Activated CD8-positive, alpha-beta memory T cell treated with anti-CD3 and anti-CD28 coated beads, Interleukin-2, amount 10 ng/mL, durations not matched to agents 7 days and 5 days (primary cell): ENCODE data around the gene GAB1. TPM values are rescaled to one million over a fixed set of nuclear protein-coding genes. Genes with fewer than 3 reads are reported as not detected.
"Not testable (repeated sequence)": the region's sequence is repeated elsewhere in the genome, so short reads cannot be mapped to it uniquely, and the experiment has no call there.

Experiments
- ATAC-seq: fragments of 150-1000 bp; cut with Tn5 transposase; one replicate; pipeline ENCODE4 v1.10.0; 2021; ENCODE audit warnings: moderate library complexity
- CTCF ChIA-PET: fragments of 350-600 bp; sonication (Branson Sonifier 250); formaldehyde crosslinking; loops from one replicate; lab custom pipeline; 2021; ENCODE audit warnings: antibody characterized with exemption; lab: Charles Lee
- DNase-seq: peaks from one replicate; pipeline ENCODE4 v3.0.0-alpha.2; 2020
- H3K27ac Mint-ChIP-seq: one replicate; pipeline ENCODE4 v1.8.0; 2021; ENCODE audit warnings: mild to moderate bottlenecking, mixed read lengths
- H3K27me3 Mint-ChIP-seq: one replicate; pipeline ENCODE4 v1.8.0; 2021; ENCODE audit warnings: mixed read lengths
- H3K36me3 Mint-ChIP-seq: one replicate; pipeline ENCODE4 v1.8.0; 2021; ENCODE audit warnings: mild to moderate bottlenecking, mixed read lengths
- H3K4me1 Mint-ChIP-seq: one replicate; pipeline ENCODE4 v1.8.0; 2021; ENCODE audit warnings: mixed read lengths
- H3K4me3 Mint-ChIP-seq: one replicate; pipeline ENCODE4 v1.8.0; 2021; ENCODE audit warnings: mild to moderate bottlenecking, moderate library complexity, mixed read lengths
- H3K9me3 Mint-ChIP-seq: one replicate; pipeline ENCODE4 v1.8.0; 2022; ENCODE audit warnings: low read depth, mixed read lengths
- total RNA-seq, 2 experiments: library from RNA; stranded (reverse); gene quantifications; one replicate each; pipeline ENCODE4 v1.2.3, GENCODE V29; 2021

The GAB1 gene
- total RNA-seq, 2 experiments from 2014 or later = 0.55 to 0.91 TPM

- no peak for ATAC-seq
- CTCF ChIA-PET = no interaction called here
- H3K4me1 Mint-ChIP-seq = no peaks in the 10 kb centered on the region
Measured at GRCh38 chr4:143344774-143345173, 8.1 kb downstream of the GAB1 start.

DNA sequence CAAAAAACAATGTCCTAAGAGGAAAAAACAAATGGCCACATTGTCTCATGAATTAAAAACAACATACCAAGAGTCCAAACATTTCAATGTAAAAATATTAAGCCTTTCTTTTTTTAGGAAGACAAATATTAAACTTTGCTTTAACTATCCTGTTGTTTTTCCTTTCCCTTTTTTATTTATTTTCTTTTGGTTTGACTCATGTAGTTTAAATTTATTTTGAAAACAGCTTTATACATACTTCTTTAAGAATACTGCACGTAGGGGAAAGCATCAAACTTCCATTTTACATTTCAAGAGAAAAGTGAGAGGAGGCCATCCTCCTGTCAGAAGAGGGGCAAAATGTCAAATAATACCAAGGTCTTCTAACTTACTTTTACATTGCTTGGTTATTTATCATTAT lies 8.7 kb downstream of the GAB1 start:
- no peak for ATAC-seq
- Mint-ChIP-seq H3K4me1 (no peaks in the 10 kb centered on the region), H3K9me3 (no peaks in the 10 kb centered on the region), H3K27ac (no peak overlapping the region), H3K27me3 (peaks cover 50% of the 10 kb centered on the region), H3K4me3 (no peak overlapping the region), H3K36me3 (no peaks in the 10 kb centered on the region)
- CTCF ChIA-PET = no interaction called here
- no peak for DNase-seq

More at GRCh38 chr4:143344774-143345173, 8.1 kb downstream of the GAB1 start:
- no peak for DNase-seq
- Mint-ChIP-seq H3K4me3 (no peak overlapping the region), H3K9me3 (no peaks in the 10 kb centered on the region), H3K36me3 (no peaks in the 10 kb centered on the region), H3K27ac (no peak overlapping the region), H3K27me3 (peaks cover 54% of the 10 kb centered on the region)

GRCh38 chr4:143346206-143346605 lies 9.5 kb downstream of the GAB1 start:
- Mint-ChIP-seq H3K9me3 (no peaks in the 10 kb centered on the region), H3K4me3 (no peak overlapping the region), H3K27me3 (peaks cover 45% of the 10 kb centered on the region), H3K4me1 (no peaks in the 10 kb centered on the region), H3K27ac (no peak overlapping the region), H3K36me3 (no peaks in the 10 kb centered on the region)
- CTCF ChIA-PET = no interaction called here
- DNase-seq = no peak
- ATAC-seq = no peak

DNA sequence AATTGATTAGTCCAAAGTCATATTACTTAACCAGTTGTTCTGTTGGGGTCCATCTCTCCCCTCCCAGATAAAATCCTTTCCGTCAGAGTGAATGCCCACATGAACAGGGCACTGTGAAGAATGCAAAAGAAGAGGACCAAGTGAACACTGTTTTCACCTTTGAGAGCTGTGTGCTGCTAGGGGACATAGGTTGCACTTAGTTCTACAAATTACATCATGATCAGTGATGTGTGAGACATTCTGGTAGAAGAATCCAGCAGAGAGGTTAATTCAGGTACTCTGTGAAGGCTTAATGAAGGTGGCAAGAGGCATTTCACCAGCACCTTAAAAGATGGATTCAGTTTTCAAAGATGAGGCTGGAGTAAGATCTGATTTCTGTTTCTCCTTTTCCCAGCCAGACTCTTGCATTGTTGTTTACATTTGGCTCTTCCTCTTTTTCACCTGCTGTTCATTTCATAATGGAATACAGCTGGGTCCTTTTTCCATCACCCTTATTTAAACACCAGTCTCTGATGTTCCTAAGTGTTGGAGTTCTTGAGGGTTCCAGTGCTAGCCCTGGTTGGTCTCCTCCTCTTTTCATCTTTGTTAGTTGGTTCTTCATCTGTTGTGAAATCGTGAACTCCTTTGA lies 10.9 kb downstream of the GAB1 start:
- Mint-ChIP-seq H3K27ac (no peak overlapping the region), H3K9me3 (no peaks in the 10 kb centered on the region), H3K27me3 (peaks cover 39% of the 10 kb centered on the region), H3K4me1 (no peaks in the 10 kb centered on the region), H3K4me3 (no peak overlapping the region), H3K36me3 (no peaks in the 10 kb centered on the region)
- DNase-seq (no peak), ATAC-seq (no peak)
- CTCF ChIA-PET = interaction anchor here (1.1 kb wide), 1 partner anchor 11 kb away, joined by 3 read pairs; no protein-coding TSS in a partner anchor

DNA sequence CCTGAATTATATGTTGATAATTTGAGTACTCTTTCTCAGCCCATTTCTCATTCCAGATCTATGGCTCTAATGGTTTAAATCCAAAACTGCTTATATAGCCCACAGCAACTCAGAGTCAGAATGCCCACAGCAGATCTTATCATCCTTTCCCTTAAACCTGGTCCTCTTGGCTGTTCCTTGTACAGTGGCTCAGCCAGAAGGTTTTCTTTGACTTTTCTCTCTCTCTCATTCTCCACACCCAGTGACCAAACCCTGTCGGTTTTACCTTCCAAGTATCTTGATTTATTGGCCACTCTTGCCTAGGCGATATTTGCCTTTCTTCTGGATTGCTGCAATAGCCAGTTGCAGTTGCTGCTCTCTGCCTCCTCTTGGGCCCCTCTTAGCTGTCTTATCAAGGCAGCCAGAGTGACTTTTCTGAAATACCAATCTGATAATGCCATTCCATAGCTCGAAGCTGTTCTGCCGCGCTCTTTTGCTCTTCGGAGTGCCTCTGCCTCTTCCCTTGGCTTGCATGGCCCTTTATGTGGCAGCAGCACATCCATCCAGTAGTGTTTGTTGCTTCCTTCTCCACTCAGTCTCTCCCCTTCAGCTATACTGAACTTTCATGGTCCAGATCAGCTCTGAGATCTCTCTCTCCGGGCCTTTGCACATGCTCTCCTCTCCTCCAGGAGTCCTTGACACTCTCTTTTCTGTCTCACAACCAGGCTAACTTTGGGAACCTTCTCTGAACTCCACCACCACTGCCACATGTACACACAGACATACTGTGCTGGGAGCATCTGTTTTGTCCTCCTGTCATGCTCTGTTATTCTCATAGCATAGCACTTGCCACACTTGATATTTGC lies 11.8 kb downstream of the GAB1 start:
- Mint-ChIP-seq H3K27ac (no peak overlapping the region), H3K27me3 (peaks cover 41% of the 10 kb centered on the region), H3K36me3 (no peaks in the 10 kb centered on the region), H3K9me3 (no peaks in the 10 kb centered on the region), H3K4me1 (no peaks in the 10 kb centered on the region), H3K4me3 (no peak overlapping the region)
- CTCF ChIA-PET = interaction anchor here (1.1 kb wide), 1 partner anchor 10 kb away, joined by 3 read pairs; no protein-coding TSS in a partner anchor
- DNase-seq (no peak), ATAC-seq (no peak)

- H3K9me3 Mint-ChIP-seq, H3K4me1 Mint-ChIP-seq, H3K36me3 Mint-ChIP-seq, H3K27ac Mint-ChIP-seq, ATAC-seq, H3K4me3 Mint-ChIP-seq, CTCF ChIA-PET, DNase-seq: not testable (repeated sequence)
- peaks cover 38% of the 10 kb centered on the region for H3K27me3 Mint-ChIP-seq
Measured at GRCh38 chr4:143349858-143350527, 13.3 kb downstream of the GAB1 start.

DNA sequence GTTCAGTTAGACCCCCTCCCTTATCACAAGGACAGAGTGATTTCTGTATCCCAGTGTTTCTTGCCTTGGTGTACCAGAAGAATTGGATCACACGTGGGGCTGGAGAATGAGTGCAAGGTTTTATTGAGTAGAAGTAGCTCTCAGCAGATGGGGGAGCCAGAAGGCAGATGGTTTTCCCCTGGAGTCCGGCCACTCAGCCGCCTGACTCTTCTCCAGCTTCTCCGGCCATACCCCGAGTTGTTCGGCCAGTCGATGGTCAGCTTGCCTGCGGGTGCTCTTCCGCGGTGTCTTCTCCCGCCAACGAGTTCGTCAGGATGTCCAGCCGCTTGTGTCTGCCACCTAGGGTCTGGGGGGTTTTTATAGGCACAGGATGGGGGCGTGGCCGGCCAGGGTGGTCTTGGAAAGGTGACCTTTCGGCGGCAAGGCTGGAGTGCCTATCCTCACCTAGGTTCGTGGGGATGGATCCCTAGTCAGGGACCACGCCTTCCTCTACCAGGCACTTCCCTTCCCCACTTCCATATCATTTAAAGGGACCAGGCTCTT lies 14.5 kb downstream of the GAB1 start:
- H3K4me3 Mint-ChIP-seq = no peak overlapping the region
- no peak overlapping the region for H3K27ac Mint-ChIP-seq
- no peaks in the 10 kb centered on the region for H3K9me3 Mint-ChIP-seq
- ATAC-seq (no peak), DNase-seq (no peak)
- CTCF ChIA-PET = no interaction called here
- H3K4me1 Mint-ChIP-seq = no peaks in the 10 kb centered on the region
- no peaks in the 10 kb centered on the region for H3K36me3 Mint-ChIP-seq
- peaks cover 40% of the 10 kb centered on the region for H3K27me3 Mint-ChIP-seq

GRCh38 chr4:143351774-143352451 lies 15.2 kb downstream of the GAB1 start:
- Mint-ChIP-seq H3K9me3 (no peaks in the 10 kb centered on the region), H3K4me3 (no peak overlapping the region), H3K4me1 (no peaks in the 10 kb centered on the region), H3K27ac (no peak overlapping the region), H3K36me3 (no peaks in the 10 kb centered on the region), H3K27me3 (peaks cover 33% of the 10 kb centered on the region)
- CTCF ChIA-PET = interaction anchor here (0.6 kb wide), 1 partner anchor 10 kb away, joined by 3 read pairs; no protein-coding TSS in a partner anchor
- DNase-seq (no peak), ATAC-seq (no peak)

DNA sequence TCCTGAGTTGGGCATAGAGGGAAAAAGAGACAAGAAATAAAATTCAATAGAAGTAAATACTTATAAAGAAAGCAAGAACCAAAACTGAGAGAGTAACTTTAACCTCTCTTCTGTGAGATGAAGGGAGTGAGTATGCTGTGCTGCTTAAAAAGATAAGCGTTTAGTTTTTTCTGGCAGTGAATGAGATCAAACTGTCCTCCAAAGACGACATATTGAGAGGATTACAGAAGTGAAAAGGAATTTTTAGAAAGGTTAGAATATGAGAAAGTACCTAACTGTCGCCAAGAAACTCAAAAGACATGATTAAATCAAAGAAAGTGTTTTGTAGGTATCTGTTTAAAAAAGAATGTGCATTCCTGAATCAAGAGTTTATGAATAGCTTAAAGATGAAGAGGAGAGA lies 16.0 kb downstream of the GAB1 start:
- peaks cover 26% of the 10 kb centered on the region for H3K27me3 Mint-ChIP-seq
- H3K4me1 Mint-ChIP-seq = no peaks in the 10 kb centered on the region
- no peaks in the 10 kb centered on the region for H3K9me3 Mint-ChIP-seq
- no peak for DNase-seq
- ATAC-seq = no peak
- no peak overlapping the region for H3K4me3 Mint-ChIP-seq
- H3K27ac Mint-ChIP-seq = no peak overlapping the region
- no peaks in the 10 kb centered on the region for H3K36me3 Mint-ChIP-seq
- CTCF ChIA-PET = no interaction called here

- ATAC-seq = no peak
- Mint-ChIP-seq H3K4me3 (no peak overlapping the region), H3K4me1 (peaks cover 2% of the 10 kb centered on the region), H3K9me3 (no peaks in the 10 kb centered on the region), H3K36me3 (peaks cover 2% of the 10 kb centered on the region), H3K27me3 (peaks cover 26% of the 10 kb centered on the region), H3K27ac (no peak overlapping the region)
- CTCF ChIA-PET = no interaction called here
- DNase-seq = no peak
Measured at GRCh38 chr4:143353797-143354196, 17.1 kb downstream of the GAB1 start.

GRCh38 chr4:143354990-143355389 lies 18.3 kb downstream of the GAB1 start:
- CTCF ChIA-PET = interaction anchor here (0.6 kb wide), 1 partner anchor 53 kb away, joined by 4 read pairs; no protein-coding TSS in a partner anchor
- no peak overlapping the region for H3K4me3 Mint-ChIP-seq
- ATAC-seq (no peak), DNase-seq (no peak)
- peaks cover 9% of the 10 kb centered on the region for H3K36me3 Mint-ChIP-seq
- H3K9me3 Mint-ChIP-seq = no peaks in the 10 kb centered on the region
- H3K27ac Mint-ChIP-seq = no peak overlapping the region
- peaks cover 26% of the 10 kb centered on the region for H3K27me3 Mint-ChIP-seq
- H3K4me1 Mint-ChIP-seq = peaks cover 14% of the 10 kb centered on the region

- no peak overlapping the region for H3K4me3 Mint-ChIP-seq
- H3K27ac Mint-ChIP-seq = no peak overlapping the region
- ATAC-seq (no peak), DNase-seq (no peak)
- CTCF ChIA-PET = interaction anchor here (0.6 kb wide), 1 partner anchor 54 kb away, joined by 4 read pairs; no protein-coding TSS in a partner anchor
- peaks cover 10% of the 10 kb centered on the region for H3K36me3 Mint-ChIP-seq
- peaks cover 15% of the 10 kb centered on the region for H3K4me1 Mint-ChIP-seq
- peaks cover 26% of the 10 kb centered on the region for H3K27me3 Mint-ChIP-seq
- no peaks in the 10 kb centered on the region for H3K9me3 Mint-ChIP-seq
Measured at GRCh38 chr4:143355540-143356217, 19.0 kb downstream of the GAB1 start.
